Panc1 (cell line): Measurements from ENCODE around the gene ITPRIP. TPM values are rescaled to one million over a fixed set of nuclear protein-coding genes. Genes with fewer than 3 reads are reported as not detected.
A peak's percentile ranks its signal among the peaks of the same experiment; 100 is the strongest.

ENCODE experiments used
- ATAC-seq: fragments of 200-7000 bp; cut with Tn5 transposase; 2 replicates; pipeline ENCODE4 v1.9.1; 2020; ENCODE audit warnings: mild to moderate bottlenecking, moderate library complexity
- BruUV-seq: library from RNA; stranded (reverse); fragments of 400-500 nt; replicated peaks from 2 replicates; lab custom pipeline; 2021; lab: Mats Ljungman, UMichigan
- CTCF ChIA-PET: fragments of 300-600 bp; sonication (Branson Sonifier 250); formaldehyde crosslinking; loops from one replicate; lab custom pipeline; 2022; ENCODE audit warnings: antibody characterized with exemption; lab: Charles Lee
- POLR2A ChIA-PET: fragments of 300-600 bp; sonication (Branson Sonifier 250); formaldehyde crosslinking; loops from one replicate; lab custom pipeline; 2022; ENCODE audit warnings: antibody characterized with exemption; lab: Charles Lee
- DNase-seq: peaks from one replicate; pipeline ENCODE4 v3.0.0-alpha.2; 2010; ENCODE audit warnings: low read depth, low spot score
- H3K27ac ChIP-seq: 2 replicates; pipeline ENCODE4 v1.5.1; 2011; ENCODE audit warnings: mild to moderate bottlenecking, low read length, inconsistent platforms
- H3K27me3 ChIP-seq: fragments of 200-500 bp; sonication (Bioruptor generic); 2 replicates; pipeline ENCODE4 v1.6.0; 2014; ENCODE audit warnings: low read length, inconsistent platforms; ENCODE audit not compliant: control insufficient read depth, insufficient read depth
- H3K36me3 ChIP-seq: fragments of 200-500 bp; sonication (Bioruptor generic); 2 replicates; pipeline ENCODE4 v1.5.1; 2014; ENCODE audit warnings: inconsistent platforms, mild to moderate bottlenecking, low read length, moderate library complexity; ENCODE audit not compliant: control insufficient read depth, insufficient read depth
- H3K4me1 ChIP-seq: 2 replicates; pipeline ENCODE4 v1.5.1; 2011; ENCODE audit warnings: inconsistent platforms, mild to moderate bottlenecking, low read length, moderate library complexity; ENCODE audit not compliant: control insufficient read depth, insufficient read depth
- H3K4me3 ChIP-seq, 2 experiments: 2 replicates each; pipeline ENCODE4 v1.5.1; 2011 to 2012; ENCODE audit warnings: low read depth in 2 of 2, low read length in 2 of 2, mild to moderate bottlenecking in 2 of 2, inconsistent platforms in 1 of 2, moderate library complexity in 1 of 2
- H3K9me3 ChIP-seq: fragments of 200-500 bp; sonication (Bioruptor generic); 2 replicates; pipeline ENCODE4 v1.5.1; 2014; ENCODE audit warnings: low read depth, mild to moderate bottlenecking, inconsistent platforms, low read length, moderate library complexity; ENCODE audit not compliant: control insufficient read depth, insufficient read depth
- CTCF ChIP-seq: fragments of 450-650 bp; IDR thresholded peaks from 2 replicates; pipeline ENCODE4 v1.5.1; 2017; ENCODE audit warnings: mild to moderate bottlenecking
- POLR2AphosphoS5 ChIP-seq: IDR thresholded peaks from 2 replicates; pipeline ENCODE4 v1.6.1; 2012; ENCODE audit warnings: mild to moderate bottlenecking, low read depth, low read length, moderate library complexity
- REST ChIP-seq, 2 experiments: IDR thresholded peaks; 2 replicates each; pipeline ENCODE4 v1.6.1; 2011 to 2012; ENCODE audit warnings: low read depth in 2 of 2, control low read depth in 1 of 2, low read length in 1 of 2, mild to moderate bottlenecking in 1 of 2, moderate library complexity in 1 of 2; ENCODE audit not compliant: insufficient read depth in 1 of 2
- SIN3A ChIP-seq: IDR thresholded peaks from 2 replicates; pipeline ENCODE4 v1.6.1; 2012; ENCODE audit warnings: low read depth, mild to moderate bottlenecking, low read length, moderate library complexity, borderline replicate concordance; ENCODE audit not compliant: insufficient read depth
- TCF7L2 ChIP-seq: IDR thresholded peaks from 2 replicates; pipeline ENCODE4 v1.6.1; 2011; ENCODE audit warnings: mild to moderate bottlenecking, low read depth, low read length, inconsistent platforms
- in situ Hi-C: cut with HindIII; loops from 2 replicates; pipeline ENCODE4 v1.10.0; 2016; ENCODE audit warnings: low sequenced_read_pairs, low pct_unique_long_range_greater_than_20kb
- intact Hi-C: fragments of 100-400 bp; cut with micrococcal nuclease; formaldehyde crosslinking; loops from one replicate; pipeline ENCODE4 v1.10.0; 2022; ENCODE audit not compliant: unreplicated experiment
- total RNA-seq: library from RNA; stranded (reverse); gene quantifications from one replicate; pipeline ENCODE4 v1.2.1, GENCODE V29; 2021; ENCODE audit not compliant: unreplicated experiment

The ITPRIP gene
- total RNA-seq, 1 experiment from 2014 or later: 55.0 TPM

GRCh38 chr10:104359811-104360210 lies 21.5 kb upstream of the ITPRIP start:
- Histone ChIP-seq H3K4me3 (no peak overlapping the region), H3K9me3 (no peaks in the 10 kb centered on the region), H3K4me1 (no peaks in the 10 kb centered on the region), H3K27me3 (no peaks in the 10 kb centered on the region), H3K27ac (no peak overlapping the region), H3K36me3 (no peaks in the 10 kb centered on the region)
- no TSS peak for BruUV-seq
- TF ChIP-seq REST (IDR thresholded peaks at IDR 0.05; ENCODE audit: insufficient read depth in 1 of 2, low read depth in 2 of 2, low read length in 1 of 2): no peak
- TF ChIP-seq POLR2AphosphoS5: no peak
- no peak for TF ChIP-seq SIN3A
- TF ChIP-seq TCF7L2: no peak
- no peak for TF ChIP-seq CTCF
- intact Hi-C loops (no loop called here), in situ Hi-C loops (no loop called here)
- DNase-seq: no peak
- no peak for ATAC-seq
- POLR2A ChIA-PET: no interaction called here
- CTCF ChIA-PET: interaction anchor here (0.7 kb wide), 1 partner anchor 32 kb away, joined by 17 read pairs; no protein-coding TSS in a partner anchor

GRCh38 chr10:104353325-104354048 lies 15.2 kb upstream of the ITPRIP start, which contains the start of gene CFAP58:
CFAP58 (plus strand) TSS chr10:104353833; CDS start chr10:104353898, 65 bp downstream.
- Histone ChIP-seq H3K27ac (peak within 1 kb of the TSS; percentile 37), H3K4me1 (peaks cover 20% of the 10 kb centered on the region), H3K27me3 (no peaks in the 10 kb centered on the region), H3K4me3 (peak within 1 kb of the TSS; percentile 62 to 96), H3K9me3 (no peaks in the 10 kb centered on the region), H3K36me3 (no peaks in the 10 kb centered on the region)
- ChIA-PET POLR2A (interaction anchor here (0.7 kb wide), 1 partner anchor 36 kb away, joined by 3 read pairs; no protein-coding TSS in a partner anchor), CTCF (interaction anchor here (0.6 to 1.7 kb wide), 10 partner anchors 11 to 79 kb away, joined by 3 to 19 read pairs (median 6); no protein-coding TSS in a partner anchor)
- BruUV-seq: no TSS peak
- peak; percentile 89 for DNase-seq
- ATAC-seq: peak; percentile 98
- in situ Hi-C loops: no loop called here
- intact Hi-C loops: no loop called here
- peak; percentile 95 for TF ChIP-seq SIN3A
- no peak for TF ChIP-seq REST (IDR thresholded peaks at IDR 0.05; ENCODE audit: insufficient read depth in 1 of 2, low read depth in 2 of 2, low read length in 1 of 2)
- TF ChIP-seq POLR2AphosphoS5: no peak
- TF ChIP-seq TCF7L2: no peak
- peak; percentile 91 for TF ChIP-seq CTCF
